WTC11 (cell line): ENCODE results near the gene KCNK4. TPM values are rescaled to one million over a fixed set of nuclear protein-coding genes. Genes with fewer than 3 reads are reported as not detected.
"Not testable (repeated sequence)": the region's sequence is repeated elsewhere in the genome, so short reads cannot be mapped to it uniquely, and the experiment has no call there.

ENCODE experiments used
- ATAC-seq: fragments of 200-7000 bp; cut with Tn5 transposase; 2 replicates; pipeline ENCODE4 v1.10.0; 2021; ENCODE audit warnings: mild to moderate bottlenecking, moderate library complexity
- CTCF ChIA-PET: fragments of 300-600 bp; sonication (Branson Sonifier 250); formaldehyde crosslinking; loops from one replicate; lab custom pipeline; 2021; ENCODE audit warnings: antibody characterized with exemption; lab: Charles Lee
- POLR2A ChIA-PET: fragments of 350-600 bp; sonication (Branson Sonifier 250); formaldehyde crosslinking; loops from one replicate; lab custom pipeline; 2021; ENCODE audit warnings: antibody characterized with exemption; lab: Charles Lee
- DNase-seq: peaks from one replicate; pipeline ENCODE4 v3.0.0; 2021; ENCODE audit warnings: low spot score
- H3K27ac Mint-ChIP-seq: 2 replicates; pipeline ENCODE4 v1.8.0; 2021; ENCODE audit warnings: mixed read lengths
- H3K27me3 Mint-ChIP-seq: 2 replicates; pipeline ENCODE4 v1.8.0; 2021; ENCODE audit warnings: low read depth, mild to moderate bottlenecking, moderate library complexity, mixed read lengths
- H3K36me3 Mint-ChIP-seq: 2 replicates; pipeline ENCODE4 v1.8.0; 2021; ENCODE audit warnings: mixed read lengths
- H3K4me1 Mint-ChIP-seq: 2 replicates; pipeline ENCODE4 v1.8.0; 2022; ENCODE audit warnings: mixed read lengths
- H3K4me3 Mint-ChIP-seq: 2 replicates; pipeline ENCODE4 v1.8.0; 2021; ENCODE audit warnings: mild to moderate bottlenecking, moderate library complexity, mixed read lengths
- H3K9me3 Mint-ChIP-seq: 2 replicates; pipeline ENCODE4 v1.8.0; 2021; ENCODE audit warnings: mixed read lengths
- AFF4 ChIP-seq: sonication (generic); formaldehyde crosslinking; IDR thresholded peaks from 2 replicates; pipeline ENCODE4 v1.8.1; 2023; ENCODE audit warnings: mild to moderate bottlenecking, missing genetic modification reagents, borderline replicate concordance
- AR ChIP-seq: fragments of 250-450 bp; sonication (Bioruptor Pico); IDR thresholded peaks from 2 replicates; pipeline ENCODE4 v1.9.0; 2021; ENCODE audit warnings: mild to moderate bottlenecking
- CBFB ChIP-seq: sonication (generic); formaldehyde crosslinking; IDR thresholded peaks from 2 replicates; pipeline ENCODE4 v1.8.1; 2022; ENCODE audit warnings: mild to moderate bottlenecking, low read depth, missing genetic modification reagents
- CREM ChIP-seq: sonication (generic); formaldehyde crosslinking; IDR thresholded peaks from 2 replicates; pipeline ENCODE4 v1.8.1; 2022; ENCODE audit warnings: mild to moderate bottlenecking, missing genetic modification reagents, moderate library complexity
- FOXK1 ChIP-seq: sonication (generic); formaldehyde crosslinking; IDR thresholded peaks from 2 replicates; pipeline ENCODE4 v1.8.0; 2022; ENCODE audit warnings: mild to moderate bottlenecking, moderate library complexity, missing genetic modification reagents
- JAZF1 ChIP-seq: fragments of 250-450 bp; sonication (Bioruptor Pico); IDR thresholded peaks from 2 replicates; pipeline ENCODE4 v1.9.0; 2021; ENCODE audit warnings: moderate library complexity, mild to moderate bottlenecking, inconsistent platforms
- MAX ChIP-seq: sonication (generic); formaldehyde crosslinking; IDR thresholded peaks from 2 replicates; pipeline ENCODE4 v1.8.0; 2022; ENCODE audit warnings: mild to moderate bottlenecking, missing genetic modification reagents
- NFE2L1 ChIP-seq: sonication (generic); formaldehyde crosslinking; IDR thresholded peaks from 2 replicates; pipeline ENCODE4 v1.8.1; 2023; ENCODE audit warnings: missing genetic modification reagents
- PRRX2 ChIP-seq: fragments of 250-450 bp; sonication (Bioruptor Pico); IDR thresholded peaks from 2 replicates; pipeline ENCODE4 v1.8.0; 2021; ENCODE audit warnings: mild to moderate bottlenecking
- SMAD3 ChIP-seq: sonication (generic); formaldehyde crosslinking; IDR thresholded peaks from 2 replicates; pipeline ENCODE4 v1.8.0; 2022; ENCODE audit warnings: missing genetic modification reagents, mild to moderate bottlenecking, borderline replicate concordance
- SMAD4 ChIP-seq: sonication (generic); formaldehyde crosslinking; IDR thresholded peaks from 2 replicates; pipeline ENCODE4 v1.8.0; 2022; ENCODE audit warnings: mild to moderate bottlenecking, missing genetic modification reagents
- TEAD1 ChIP-seq: sonication (generic); formaldehyde crosslinking; IDR thresholded peaks from 2 replicates; pipeline ENCODE4 v1.8.0; 2022; ENCODE audit warnings: mild to moderate bottlenecking, missing genetic modification reagents
- TP53 ChIP-seq: sonication (generic); formaldehyde crosslinking; IDR thresholded peaks from 2 replicates; pipeline ENCODE4 v1.8.1; 2023; ENCODE audit warnings: mild to moderate bottlenecking, missing genetic modification reagents
- USF2 ChIP-seq: sonication (generic); formaldehyde crosslinking; IDR thresholded peaks from 2 replicates; pipeline ENCODE4 v1.8.1; 2023; ENCODE audit warnings: mild to moderate bottlenecking, missing genetic modification reagents, moderate library complexity
- ZNF263 ChIP-seq: sonication (generic); formaldehyde crosslinking; IDR thresholded peaks from 2 replicates; pipeline ENCODE4 v1.8.1; 2022; ENCODE audit warnings: low read depth, mild to moderate bottlenecking, moderate library complexity, missing genetic modification reagents
- ZNF317 ChIP-seq: sonication (generic); formaldehyde crosslinking; IDR thresholded peaks from 2 replicates; pipeline ENCODE4 v1.8.1; 2023; ENCODE audit warnings: low read depth, mild to moderate bottlenecking, moderate library complexity, missing genetic modification reagents, borderline replicate concordance
- ZNF416 ChIP-seq: fragments of 250-450 bp; sonication (Bioruptor Pico); IDR thresholded peaks from 2 replicates; pipeline ENCODE4 v1.9.0; 2021; ENCODE audit warnings: mild to moderate bottlenecking, inconsistent platforms
- ZNF512 ChIP-seq: sonication (generic); formaldehyde crosslinking; IDR thresholded peaks from 2 replicates; pipeline ENCODE4 v1.8.1; 2022; ENCODE audit warnings: missing genetic modification reagents, borderline replicate concordance
- total RNA-seq: library from RNA; stranded (reverse); gene quantifications from 3 replicates; pipeline ENCODE4 v1.2.3, GENCODE V29; 2021
- TF ChIP-seq, protein P1 (sequence below): sonication (generic); formaldehyde crosslinking; IDR thresholded peaks from 2 replicates; pipeline ENCODE4 v1.8.0; 2023; ENCODE audit warnings: mild to moderate bottlenecking, missing genetic modification reagents

The KCNK4 gene
- total RNA-seq, 1 experiment from 2014 or later = 0.74 TPM

DNA sequence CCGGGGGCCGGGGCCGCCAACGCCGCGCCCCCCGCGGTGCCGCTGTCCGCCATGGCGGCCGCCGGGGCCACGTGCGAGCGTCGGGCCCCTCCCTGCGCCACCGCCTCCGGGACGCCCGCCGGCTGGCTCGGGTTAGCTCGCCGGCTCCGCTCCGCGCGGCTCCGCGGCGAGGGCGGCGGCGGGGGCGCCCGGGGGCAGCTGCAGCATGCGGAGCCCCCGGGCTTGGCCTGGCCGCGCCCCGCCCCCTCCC is 44.6 kb upstream of the KCNK4 start:
- H3K27me3 Mint-ChIP-seq, H3K27ac Mint-ChIP-seq, DNase-seq, ATAC-seq, H3K36me3 Mint-ChIP-seq, H3K9me3 Mint-ChIP-seq: not testable (repeated sequence)
- peak; percentile 10; the same call in 1 of the 2 replicates for TF ChIP-seq ZNF416 (CRISPR knock-in tag)
- 0 out of 2 replicates have a peak, but pooled peaks have one; percentile 20 for TF ChIP-seq TP53 (CRISPR knock-in tag)
- peak; percentile 35; the same call in 1 of the 2 replicates for TF ChIP-seq USF2
- Mint-ChIP-seq H3K4me3 (peak overlapping the region; percentile 88), H3K4me1 (peaks cover 50% of the 10 kb centered on the region)
- POLR2A ChIA-PET = interaction anchor here (0.7 to 1.7 kb wide), 5 partner anchors 20 to 464 kb away, joined by 3 to 7 read pairs (median 3); partner anchors contain the start of genes NUDT22 and TRPT1
- CTCF ChIA-PET = interaction anchor here (0.8 to 2.1 kb wide), 8 partner anchors 21 to 108 kb away, joined by 3 to 11 read pairs (median 6); partner anchors contain the start of genes ESRRA, NUDT22 and TRPT1

DNA sequence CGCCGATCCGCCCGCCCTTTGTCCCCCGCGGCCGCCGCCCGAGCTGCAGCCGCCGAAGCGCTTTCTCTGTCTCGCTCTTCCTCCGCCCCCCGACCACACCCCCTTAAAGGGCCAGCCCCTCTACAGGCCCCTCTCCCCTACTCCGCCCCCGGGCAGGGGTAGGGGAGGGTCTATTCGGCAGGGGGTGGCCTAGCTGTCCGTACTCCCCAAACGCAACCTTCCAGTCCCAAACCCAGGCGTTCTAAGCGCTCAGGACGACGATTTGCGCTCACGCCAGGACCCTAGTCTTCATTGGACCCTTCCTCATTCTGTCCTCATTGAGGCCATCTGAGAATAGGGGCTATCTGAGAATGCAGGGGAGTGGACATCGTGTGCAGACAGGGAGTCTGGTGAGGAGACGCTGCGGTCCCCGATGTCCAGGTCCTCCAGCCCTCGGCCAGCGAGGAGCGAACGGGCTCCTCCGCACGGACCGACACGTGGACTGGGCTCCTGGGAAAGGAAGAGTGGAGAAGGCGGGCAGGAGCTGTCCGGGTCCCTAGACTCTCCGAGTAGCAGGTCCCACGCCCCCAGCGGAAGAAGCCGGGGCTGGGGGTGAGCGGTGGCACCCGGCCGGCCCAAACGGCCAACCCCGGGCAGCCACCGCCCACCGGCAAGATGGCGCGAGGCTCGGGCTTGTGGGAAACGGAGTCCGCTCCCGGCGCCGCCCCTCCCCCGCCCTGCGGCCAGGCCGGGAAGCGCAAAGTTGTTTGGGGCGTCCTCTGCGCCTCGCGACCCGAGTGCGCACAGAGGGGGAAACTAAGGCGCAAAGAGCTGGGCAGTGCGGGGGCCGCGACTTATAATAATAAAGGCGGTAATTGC is 44.0 kb upstream of the KCNK4 start, which contains the start of gene PPP1R14B:
TSS of gene PPP1R14B (minus strand) at position 73 of the 858 bp plus-strand sequence. CDS start 270 bp downstream, outside the sequence.
- H3K4me1 Mint-ChIP-seq = peaks cover 50% of the 10 kb centered on the region
- peak within 1 kb of the TSS; percentile 88 for H3K4me3 Mint-ChIP-seq
- peak within 1 kb of the TSS; percentile 97 for H3K27ac Mint-ChIP-seq
- ATAC-seq = peak; percentile 55
- DNase-seq = peak; percentile 95
- ChIA-PET CTCF (interaction anchor here (0.8 to 2.1 kb wide), 10 partner anchors 16 to 108 kb away, joined by 3 to 11 read pairs (median 5); partner anchors contain the start of genes CATSPERZ, ESRRA, NUDT22 and TRPT1), POLR2A (interaction anchor here (0.8 to 1.7 kb wide), 5 partner anchors 21 to 328 kb away, joined by 3 to 7 read pairs (median 3); partner anchors contain the start of genes NUDT22 and TRPT1)
- H3K27me3 Mint-ChIP-seq = no peaks in the 10 kb centered on the region
- no peaks in the 10 kb centered on the region for H3K9me3 Mint-ChIP-seq
- peaks cover 8% of the 10 kb centered on the region for H3K36me3 Mint-ChIP-seq
- 0 out of 2 replicates have a peak, but pooled peaks have one; percentile 14 for TF ChIP-seq FOXK1 (CRISPR knock-in tag)
- TF ChIP-seq SMAD4 = no peak
- 0 out of 2 replicates have a peak, but pooled peaks have one; percentile 20 for TF ChIP-seq CREM (CRISPR knock-in tag)
- TF ChIP-seq AR (CRISPR knock-in tag) = 0 out of 2 replicates have a peak, but pooled peaks have one; percentile 63
- peak; percentile 77 for TF ChIP-seq MAX (CRISPR knock-in tag)
- no peak for TF ChIP-seq CBFB
- TF ChIP-seq NFE2L1 (CRISPR knock-in tag) = no peak
- no peak for TF ChIP-seq SMAD3 (CRISPR knock-in tag)
- no peak for TF ChIP-seq ZNF512 (CRISPR knock-in tag)
- no peak for TF ChIP-seq JAZF1 (CRISPR knock-in tag)
- no peak for TF ChIP-seq ZNF317 (CRISPR knock-in tag)
- no peak for TF ChIP-seq PRRX2 (CRISPR knock-in tag)
- TF ChIP-seq, protein P1, sequence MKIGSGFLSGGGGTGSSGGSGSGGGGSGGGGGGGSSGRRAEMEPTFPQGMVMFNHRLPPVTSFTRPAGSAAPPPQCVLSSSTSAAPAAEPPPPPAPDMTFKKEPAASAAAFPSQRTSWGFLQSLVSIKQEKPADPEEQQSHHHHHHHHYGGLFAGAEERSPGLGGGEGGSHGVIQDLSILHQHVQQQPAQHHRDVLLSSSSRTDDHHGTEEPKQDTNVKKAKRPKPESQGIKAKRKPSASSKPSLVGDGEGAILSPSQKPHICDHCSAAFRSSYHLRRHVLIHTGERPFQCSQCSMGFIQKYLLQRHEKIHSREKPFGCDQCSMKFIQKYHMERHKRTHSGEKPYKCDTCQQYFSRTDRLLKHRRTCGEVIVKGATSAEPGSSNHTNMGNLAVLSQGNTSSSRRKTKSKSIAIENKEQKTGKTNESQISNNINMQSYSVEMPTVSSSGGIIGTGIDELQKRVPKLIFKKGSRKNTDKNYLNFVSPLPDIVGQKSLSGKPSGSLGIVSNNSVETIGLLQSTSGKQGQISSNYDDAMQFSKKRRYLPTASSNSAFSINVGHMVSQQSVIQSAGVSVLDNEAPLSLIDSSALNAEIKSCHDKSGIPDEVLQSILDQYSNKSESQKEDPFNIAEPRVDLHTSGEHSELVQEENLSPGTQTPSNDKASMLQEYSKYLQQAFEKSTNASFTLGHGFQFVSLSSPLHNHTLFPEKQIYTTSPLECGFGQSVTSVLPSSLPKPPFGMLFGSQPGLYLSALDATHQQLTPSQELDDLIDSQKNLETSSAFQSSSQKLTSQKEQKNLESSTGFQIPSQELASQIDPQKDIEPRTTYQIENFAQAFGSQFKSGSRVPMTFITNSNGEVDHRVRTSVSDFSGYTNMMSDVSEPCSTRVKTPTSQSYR (CRISPR knock-in tag) = peak; percentile 69; the same call in 1 of the 2 replicates
- 0 out of 2 replicates have a peak, but pooled peaks have one; percentile 55 for TF ChIP-seq ZNF416 (CRISPR knock-in tag)
- no peak for TF ChIP-seq AFF4
- TF ChIP-seq ZNF263 = no peak
- no peak for TF ChIP-seq TEAD1 (CRISPR knock-in tag)
